HG02763 (cell line): ENCODE data around the gene LINGO4.

ENCODE experiments used
- ATAC-seq: cut with Tn5 transposase; IDR thresholded peaks from one replicate; pipeline ENCODE4 v1.9.1; 2021; ENCODE audit warnings: mild to moderate bottlenecking, moderate library complexity; ENCODE audit not compliant: unreplicated experiment

The LINGO4 gene

GRCh38 chr1:151756291-151756690, 48.9 kb downstream of the LINGO4 start:
- ATAC-seq: no peak
